ENCODE data around the gene ARID1A. TPM values are rescaled to one million over a fixed set of nuclear protein-coding genes. Genes with fewer than 3 reads are reported as not detected.

Gene ARID1A
- total RNA-seq, 4 donors from 2014 or later: 16.7 to 119 (median 41.2) TPM

- no peak overlapping the region for H3K4me3 ChIP-seq
- intact Hi-C loops (cut with DNase I; ENCODE audit: low total_unique reads): loop anchor here (10.0 kb wide), 1 partner anchor 64 kb away; no protein-coding TSS in a partner anchor
Observed at GRCh38 chr1:26811057-26811456, 115.2 kb downstream of the ARID1A start.

GRCh38 chr1:26811708-26812107 is 115.9 kb downstream of the ARID1A start:
- H3K36me3 ChIP-seq: no peaks in the 10 kb centered on the region
- no peak for DNase-seq
- no peaks in the 10 kb centered on the region for H3K9me3 ChIP-seq
- H3K4me3 ChIP-seq: no peak overlapping the region
- H3K4me1 ChIP-seq: no peaks in the 10 kb centered on the region
- H3K27me3 ChIP-seq: no peaks in the 10 kb centered on the region
- no peak for TF ChIP-seq CTCF (IDR thresholded peaks at IDR 0.05)
- TF ChIP-seq POLR2A (IDR thresholded peaks at IDR 0.05): no peak
- intact Hi-C loops (cut with DNase I; ENCODE audit: low total_unique reads): loop anchor here (10.0 kb wide), 1 partner anchor 63 kb away; no protein-coding TSS in a partner anchor
- H3K27ac ChIP-seq: no peak overlapping the region

More at GRCh38 chr1:26811057-26811456, 115.2 kb downstream of the ARID1A start:
- H3K27me3 ChIP-seq: no peaks in the 10 kb centered on the region
- no peak overlapping the region for H3K27ac ChIP-seq
- DNase-seq: no peak
- H3K4me1 ChIP-seq: no peaks in the 10 kb centered on the region
- TF ChIP-seq CTCF (IDR thresholded peaks at IDR 0.05): no peak
- no peak for TF ChIP-seq POLR2A (IDR thresholded peaks at IDR 0.05)
- H3K9me3 ChIP-seq: no peaks in the 10 kb centered on the region
- no peaks in the 10 kb centered on the region for H3K36me3 ChIP-seq

GRCh38 chr1:26814377-26814776 is 118.6 kb downstream of the ARID1A start:
- TF ChIP-seq POLR2A (IDR thresholded peaks at IDR 0.05) (no peak), CTCF (IDR thresholded peaks at IDR 0.05) (no peak)
- H3K27me3 ChIP-seq: no peaks in the 10 kb centered on the region
- no peaks in the 10 kb centered on the region for H3K36me3 ChIP-seq
- H3K27ac ChIP-seq: no peak overlapping the region
- no peaks in the 10 kb centered on the region for H3K4me1 ChIP-seq
- no peak overlapping the region for H3K4me3 ChIP-seq
- H3K9me3 ChIP-seq: no peaks in the 10 kb centered on the region
- DNase-seq: no peak
- intact Hi-C loops (cut with DNase I; ENCODE audit: low total_unique reads): loop anchor here (10.0 kb wide), 1 partner anchor 60 kb away; no protein-coding TSS in a partner anchor

GRCh38 chr1:26814893-26815292 is 119.1 kb downstream of the ARID1A start:
- no peak overlapping the region for H3K4me3 ChIP-seq
- DNase-seq: no peak
- no peaks in the 10 kb centered on the region for H3K9me3 ChIP-seq
- no peaks in the 10 kb centered on the region for H3K27me3 ChIP-seq
- no peak overlapping the region for H3K27ac ChIP-seq
- no peaks in the 10 kb centered on the region for H3K4me1 ChIP-seq
- intact Hi-C loops (cut with DNase I; ENCODE audit: low total_unique reads): loop anchor here (10.0 kb wide), 1 partner anchor 60 kb away; no protein-coding TSS in a partner anchor
- H3K36me3 ChIP-seq: no peaks in the 10 kb centered on the region
- TF ChIP-seq POLR2A (IDR thresholded peaks at IDR 0.05): no peak
- no peak for TF ChIP-seq CTCF (IDR thresholded peaks at IDR 0.05)

GRCh38 chr1:26820784-26821269 is 125.0 kb downstream of the ARID1A start:
- Histone ChIP-seq H3K4me3 (no peak overlapping the region), H3K9me3 (no peaks in the 10 kb centered on the region), H3K36me3 (no peaks in the 10 kb centered on the region), H3K27me3 (no peaks in the 10 kb centered on the region), H3K4me1 (peaks cover 0 to 3% of the 10 kb centered on the region in 2 donors), H3K27ac (no peak overlapping the region)
- no peak for TF ChIP-seq POLR2A (IDR thresholded peaks at IDR 0.05)
- no peak for TF ChIP-seq CTCF (IDR thresholded peaks at IDR 0.05)
- intact Hi-C loops (cut with DNase I; ENCODE audit: low total_unique reads): no loop called here
- no peak for DNase-seq

All from uterus (tissue), 4 donors.